Spleen (tissue), 11 donors: ENCODE data around the gene ACBD6. TPM values are rescaled to one million over a fixed set of nuclear protein-coding genes. Genes with fewer than 3 reads are reported as not detected.

Source experiments
- DNase-seq: peaks from one replicate; pipeline ENCODE4 v3.0.0-alpha.2; 2020
- H3K27ac ChIP-seq, 8 donors: fragments of 200-600 bp; sonication (generic) in 7 of 8; 1 replicate in 4 of 8; 2 replicates in 4 of 8; pipeline versions ENCODE4 v1.5.0 to v1.8.0; 2016 to 2021; ENCODE audit warnings: inconsistent platforms in 4 of 8, mild to moderate bottlenecking in 4 of 8, moderate library complexity in 1 of 8
- H3K27me3 ChIP-seq, 7 donors: fragments of 200-600 bp; sonication (generic) in 6 of 7; replicated peaks in 1 of 7; 1 replicate in 4 of 7; 2 replicates in 3 of 7; pipeline versions ENCODE4 v1.5.0 to v1.8.0; 2016 to 2021; ENCODE audit warnings: inconsistent platforms in 3 of 7, mild to moderate bottlenecking in 1 of 7
- H3K36me3 ChIP-seq, 6 donors: fragments of 200-600 bp; sonication (generic) in 5 of 6; 1 replicate in 4 of 6; 2 replicates in 2 of 6; pipeline versions ENCODE4 v1.5.0 to v1.8.0; 2016 to 2021; ENCODE audit warnings: inconsistent platforms in 2 of 6
- H3K4me1 ChIP-seq, 6 donors: fragments of 200-600 bp; sonication (generic) in 5 of 6; 1 replicate in 3 of 6; 2 replicates in 3 of 6; pipeline versions ENCODE4 v1.5.0 to v1.8.0; 2016 to 2021; ENCODE audit warnings: inconsistent platforms in 3 of 6
- H3K4me3 ChIP-seq, 8 donors: fragments of 200-600 bp; sonication (generic) in 7 of 8; 1 replicate in 4 of 8; 2 replicates in 4 of 8; pipeline versions ENCODE4 v1.5.0 to v1.8.0; 2016 to 2021; ENCODE audit warnings: inconsistent platforms in 4 of 8, mild to moderate bottlenecking in 4 of 8, moderate library complexity in 2 of 8
- H3K9me3 ChIP-seq, 8 donors: fragments of 200-600 bp; sonication (generic) in 7 of 8; 1 replicate in 4 of 8; 2 replicates in 4 of 8; pipeline versions ENCODE4 v1.5.0 to v1.8.0; 2016 to 2021; ENCODE audit warnings: inconsistent platforms in 4 of 8
- POLR2A ChIP-seq, 3 donors: fragments of 450-650 bp; IDR thresholded peaks; one replicate each; pipeline ENCODE4 v1.5.1; 2017; ENCODE audit warnings: antibody characterized with exemption in 3 of 3, mild to moderate bottlenecking in 1 of 3
- POLR2AphosphoS5 ChIP-seq, 3 donors: sonication (generic); formaldehyde crosslinking; IDR thresholded peaks; one replicate each; pipeline ENCODE4 v1.5.1; 2017; ENCODE audit warnings: antibody characterized with exemption in 3 of 3
- WGBS, 5 donors: extraction: QIAGEN DNeasy Blood & Tissue Kit in 3 of 5; methylation state at CpG; one replicate each; pipeline versions ENCODE4 v1.1.5 to v1.1.7; 2013 to 2018; 5-methylcytosine and 5-hydroxymethylcytosine counted together
- intact Hi-C: fragments of 100-400 bp; cut with DNase I; formaldehyde crosslinking; loops from one replicate; pipeline ENCODE4 v1.15.0; 2023; ENCODE audit warnings: low total_unique reads
- polyA plus RNA-seq, 3 donors: library from polyadenylated mRNA; stranded (reverse); fragments of 200-250 nt; gene quantifications; one replicate each; pipeline ENCODE4 v1.2.1, GENCODE V29; 2013
- total RNA-seq, 7 donors: library from RNA; depleted of rRNA in 3 of 7; stranded (reverse); fragments of >200 nt in 3 of 7; fragmentation: NEBNext Ultra II Directional in 4 of 7; extraction: Animal tissue kit (Norgen Biotek cat#: 25700) in 4 of 7; gene quantifications; one replicate each; pipeline versions ENCODE4 v1.1.0 to v1.2.1, GENCODE V29; 2016 to 2021
- TF ChIP-seq, protein P1 (sequence below), 11 experiments: fragments of 200-600 bp in 7 of 11; fragments of 450-650 bp in 4 of 11; sonication (generic) in 4 of 11; IDR thresholded peaks in 8 of 11; conservative IDR thresholded peaks in 3 of 11; 1 replicate in 7 of 11; 2 replicates in 4 of 11; pipeline versions ENCODE4 v1.4.0 to v1.8.0; 2016 to 2021; ENCODE audit warnings: antibody characterized with exemption in 11 of 11, inconsistent platforms in 4 of 11, mild to moderate bottlenecking in 1 of 11
- donor health status: healthy with polysubstance abuse.
- donor health status: DM: no; HTN: no; CAD: no; lungs with moderate emphysema.
- donor health status: DM: no; HTN: no; CAD: no.
- donor health status: Bipolar disorder and iron deficiency.
- donor health status: healthy.
- donor health status: DM: no; HTN: no; CAD: no.
- donor health status: DM: yes; HTN: yes; CAD: no.

ACBD6 gene
- total and polyA plus RNA-seq, 10 donors, result 27.2 to 62.9 (median 38.3) TPM

DNA sequence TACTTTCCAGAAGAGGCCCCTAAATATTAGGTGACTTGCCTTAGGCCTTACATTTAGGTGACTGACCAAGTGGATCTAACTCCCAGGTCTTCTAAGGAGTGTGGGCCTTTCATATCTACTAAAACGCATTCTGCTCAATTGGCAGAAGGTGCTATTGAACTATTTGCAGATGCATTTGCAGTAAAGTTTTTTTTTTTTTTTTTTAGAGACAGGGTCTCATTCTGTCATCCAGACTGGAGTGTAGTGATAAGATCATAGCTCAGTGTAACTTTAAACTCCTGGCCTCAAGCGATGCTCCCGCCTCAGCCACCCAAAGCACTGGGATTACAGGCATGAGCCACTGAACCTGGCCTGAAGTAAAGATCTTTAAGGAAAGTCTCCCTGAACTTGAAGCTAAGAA lies 13.0 kb upstream of the ACBD6 start:
- Histone ChIP-seq H3K4me3 (no peak overlapping the region), H3K9me3 (no peaks in the 10 kb centered on the region), H3K4me1 (peaks cover 0 to 16% (median 6%) of the 10 kb centered on the region in 6 donors), H3K27me3 (peaks cover 0 to 10% (median 0%) of the 10 kb centered on the region in 7 donors), H3K36me3 (no peaks in the 10 kb centered on the region), H3K27ac (no peak overlapping the region)
- TF ChIP-seq, protein P1, sequence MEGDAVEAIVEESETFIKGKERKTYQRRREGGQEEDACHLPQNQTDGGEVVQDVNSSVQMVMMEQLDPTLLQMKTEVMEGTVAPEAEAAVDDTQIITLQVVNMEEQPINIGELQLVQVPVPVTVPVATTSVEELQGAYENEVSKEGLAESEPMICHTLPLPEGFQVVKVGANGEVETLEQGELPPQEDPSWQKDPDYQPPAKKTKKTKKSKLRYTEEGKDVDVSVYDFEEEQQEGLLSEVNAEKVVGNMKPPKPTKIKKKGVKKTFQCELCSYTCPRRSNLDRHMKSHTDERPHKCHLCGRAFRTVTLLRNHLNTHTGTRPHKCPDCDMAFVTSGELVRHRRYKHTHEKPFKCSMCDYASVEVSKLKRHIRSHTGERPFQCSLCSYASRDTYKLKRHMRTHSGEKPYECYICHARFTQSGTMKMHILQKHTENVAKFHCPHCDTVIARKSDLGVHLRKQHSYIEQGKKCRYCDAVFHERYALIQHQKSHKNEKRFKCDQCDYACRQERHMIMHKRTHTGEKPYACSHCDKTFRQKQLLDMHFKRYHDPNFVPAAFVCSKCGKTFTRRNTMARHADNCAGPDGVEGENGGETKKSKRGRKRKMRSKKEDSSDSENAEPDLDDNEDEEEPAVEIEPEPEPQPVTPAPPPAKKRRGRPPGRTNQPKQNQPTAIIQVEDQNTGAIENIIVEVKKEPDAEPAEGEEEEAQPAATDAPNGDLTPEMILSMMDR (IDR thresholded peaks at IDR 0.05 in 8 of 11, conservative IDR thresholded peaks at IDR 0.05 in 3 of 11), result no peak
- no peak for TF ChIP-seq POLR2AphosphoS5 (IDR thresholded peaks at IDR 0.05)
- no peak for TF ChIP-seq POLR2A (IDR thresholded peaks at IDR 0.05)
- DNase-seq, result no peak
- WGBS, 5 donors, result 42 to 51% (median 48%) methylated on average over 3 of the region's 3 CpGs
- intact Hi-C loops, result loop anchor here (5.0 kb wide), 2 partner anchors 347 to 652 kb away; no protein-coding TSS in a partner anchor

DNA sequence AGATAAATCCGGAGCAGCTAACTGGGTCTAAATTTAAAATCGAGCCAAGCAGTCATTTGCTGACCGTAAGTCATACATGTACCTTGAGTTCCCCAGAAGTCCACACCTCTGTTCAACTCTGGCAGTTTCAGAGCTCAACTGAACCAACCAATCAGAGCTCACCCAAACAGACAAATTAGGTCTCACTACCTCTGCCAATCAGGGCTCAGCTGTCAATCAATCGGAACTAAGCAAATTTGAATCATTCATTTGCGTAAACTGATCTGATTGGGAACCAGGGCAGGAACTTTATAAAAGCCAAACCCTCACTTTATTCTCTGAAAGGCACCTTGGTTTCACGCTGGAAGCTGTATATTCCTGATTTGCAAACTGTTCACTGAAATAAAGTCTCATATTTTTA lies 11.2 kb upstream of the ACBD6 start:
- Histone ChIP-seq H3K36me3 (no peaks in the 10 kb centered on the region), H3K27me3 (peaks cover 0 to 10% (median 0%) of the 10 kb centered on the region in 7 donors), H3K9me3 (no peaks in the 10 kb centered on the region), H3K27ac (no peak overlapping the region), H3K4me3 (no peak overlapping the region), H3K4me1 (peaks cover 0 to 8% (median 6%) of the 10 kb centered on the region in 6 donors)
- intact Hi-C loops, result no loop called here
- 81 to 96% (median 85%) methylated on average over 6 of the region's 6 CpGs for WGBS, 5 donors
- DNase-seq, result no peak
- TF ChIP-seq, protein P1 (IDR thresholded peaks at IDR 0.05 in 8 of 11, conservative IDR thresholded peaks at IDR 0.05 in 3 of 11), result no peak
- TF ChIP-seq POLR2A (IDR thresholded peaks at IDR 0.05) (no peak), POLR2AphosphoS5 (IDR thresholded peaks at IDR 0.05) (no peak)

DNA sequence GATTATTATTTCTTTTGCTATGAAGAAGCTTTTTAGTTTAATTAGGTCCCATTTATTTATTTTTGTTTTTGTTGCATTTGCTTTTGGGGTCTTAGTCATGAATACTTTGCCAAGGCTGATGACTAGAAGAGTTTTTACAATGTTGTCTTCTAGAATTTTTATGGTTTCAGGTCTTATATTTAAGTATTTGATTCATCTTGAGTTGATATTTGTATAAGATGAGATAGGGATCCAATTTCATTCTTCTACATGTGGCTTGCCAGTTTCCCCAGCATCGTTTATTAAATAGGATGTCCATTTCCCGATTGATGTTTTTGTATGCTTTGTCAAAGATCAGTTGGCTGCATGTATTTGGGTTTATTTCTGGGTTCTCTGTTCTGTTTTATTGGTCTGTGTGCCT lies 8.5 kb upstream of the ACBD6 start:
- Histone ChIP-seq H3K4me1 (peaks cover 0 to 4% (median 4%) of the 10 kb centered on the region in 6 donors), H3K4me3 (no peak overlapping the region), H3K27me3 (peaks cover 0 to 10% (median 0%) of the 10 kb centered on the region in 7 donors), H3K36me3 (no peaks in the 10 kb centered on the region), H3K27ac (no peak overlapping the region), H3K9me3 (no peaks in the 10 kb centered on the region)
- DNase-seq, result no peak
- intact Hi-C loops, result no loop called here
- no peak for TF ChIP-seq POLR2A (IDR thresholded peaks at IDR 0.05)
- TF ChIP-seq, protein P1 (IDR thresholded peaks at IDR 0.05 in 8 of 11, conservative IDR thresholded peaks at IDR 0.05 in 3 of 11), result no peak
- WGBS, 5 donors, result 91 to 96% (median 94%) methylated on average over 2 of the region's 2 CpGs

DNA sequence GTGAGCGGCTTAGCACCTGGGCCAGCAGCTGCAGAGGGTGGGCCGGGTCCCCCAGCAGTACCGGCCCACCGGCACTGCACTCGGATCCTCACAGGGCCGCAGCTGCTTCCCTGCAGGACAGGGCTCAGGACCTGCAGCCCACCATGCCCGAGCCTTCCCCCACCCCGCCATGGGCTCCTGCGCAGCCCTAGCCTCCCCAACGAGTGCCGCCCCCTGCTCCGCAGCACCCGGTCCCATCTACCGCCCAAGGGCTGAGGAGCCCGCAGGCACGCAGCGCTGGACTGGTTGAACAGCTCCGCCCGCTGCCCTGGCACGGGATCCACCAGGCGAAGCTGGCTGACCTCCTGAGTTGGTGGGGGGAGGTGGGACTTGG lies 6.3 kb upstream of the ACBD6 start:
- Histone ChIP-seq H3K9me3 (no peaks in the 10 kb centered on the region), H3K27ac (no peak overlapping the region), H3K4me1 (peaks cover 0 to 5% (median under 1%) of the 10 kb centered on the region in 6 donors), H3K36me3 (no peaks in the 10 kb centered on the region), H3K4me3 (no peak overlapping the region), H3K27me3 (peaks cover 0 to 10% (median 0%) of the 10 kb centered on the region in 7 donors)
- intact Hi-C loops, result loop anchor here (10.0 kb wide), 1 partner anchor 516 kb away; the partner anchor contains the start of gene STX6
- no peak for DNase-seq
- TF ChIP-seq, protein P1 (IDR thresholded peaks at IDR 0.05 in 8 of 11, conservative IDR thresholded peaks at IDR 0.05 in 3 of 11), result no peak
- no peak for TF ChIP-seq POLR2AphosphoS5 (IDR thresholded peaks at IDR 0.05)
- TF ChIP-seq POLR2A (IDR thresholded peaks at IDR 0.05), result no peak
- 94 to 97% (median 96%) methylated on average over 13 to 21 of the region's 21 CpGs; no CpG with 5 or more reads in 1 of the 5 donors for WGBS, 5 donors
